Measurements from ENCODE around the gene DLGAP1.

The DLGAP1 gene

DNA sequence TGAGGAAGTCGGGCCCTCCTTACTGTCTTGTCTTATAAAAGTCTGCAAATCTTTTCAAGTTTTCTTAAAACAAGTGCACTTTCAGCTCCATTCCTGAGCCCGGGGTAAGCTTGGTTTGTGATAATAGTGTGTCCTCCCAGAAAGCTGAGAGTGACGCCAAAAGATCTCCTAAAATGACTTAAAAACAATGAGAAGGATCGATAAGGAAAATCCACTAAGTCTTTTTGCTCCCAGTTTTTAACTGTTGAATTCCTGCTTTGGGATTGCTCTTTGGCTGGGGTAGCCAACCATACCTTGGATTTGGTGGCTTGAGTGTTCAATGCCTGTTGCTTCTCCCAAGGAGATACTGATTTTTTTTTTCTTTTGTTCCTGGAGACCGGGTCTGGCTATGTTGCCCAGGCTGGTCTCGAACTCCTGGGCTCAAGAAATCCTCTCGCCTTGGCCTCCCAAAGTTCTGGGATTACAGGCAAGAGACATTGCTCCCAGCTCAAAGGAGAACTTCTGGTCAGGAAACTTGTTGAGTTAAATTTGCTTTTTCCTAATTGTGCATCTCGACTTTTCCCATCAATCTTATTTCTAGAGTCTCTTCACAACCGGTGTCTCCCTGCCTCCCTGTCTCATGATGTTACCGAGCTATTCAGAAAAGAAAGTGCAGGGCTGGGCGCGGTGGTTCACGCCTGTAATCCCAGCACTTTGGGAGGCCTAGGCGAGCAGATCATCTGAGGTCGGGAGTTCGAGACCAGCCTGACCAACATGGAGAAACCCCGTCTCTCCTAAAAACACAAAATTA is 1002.2 kb downstream of the DLGAP1 start:
- no peak for DNase-seq

DNA sequence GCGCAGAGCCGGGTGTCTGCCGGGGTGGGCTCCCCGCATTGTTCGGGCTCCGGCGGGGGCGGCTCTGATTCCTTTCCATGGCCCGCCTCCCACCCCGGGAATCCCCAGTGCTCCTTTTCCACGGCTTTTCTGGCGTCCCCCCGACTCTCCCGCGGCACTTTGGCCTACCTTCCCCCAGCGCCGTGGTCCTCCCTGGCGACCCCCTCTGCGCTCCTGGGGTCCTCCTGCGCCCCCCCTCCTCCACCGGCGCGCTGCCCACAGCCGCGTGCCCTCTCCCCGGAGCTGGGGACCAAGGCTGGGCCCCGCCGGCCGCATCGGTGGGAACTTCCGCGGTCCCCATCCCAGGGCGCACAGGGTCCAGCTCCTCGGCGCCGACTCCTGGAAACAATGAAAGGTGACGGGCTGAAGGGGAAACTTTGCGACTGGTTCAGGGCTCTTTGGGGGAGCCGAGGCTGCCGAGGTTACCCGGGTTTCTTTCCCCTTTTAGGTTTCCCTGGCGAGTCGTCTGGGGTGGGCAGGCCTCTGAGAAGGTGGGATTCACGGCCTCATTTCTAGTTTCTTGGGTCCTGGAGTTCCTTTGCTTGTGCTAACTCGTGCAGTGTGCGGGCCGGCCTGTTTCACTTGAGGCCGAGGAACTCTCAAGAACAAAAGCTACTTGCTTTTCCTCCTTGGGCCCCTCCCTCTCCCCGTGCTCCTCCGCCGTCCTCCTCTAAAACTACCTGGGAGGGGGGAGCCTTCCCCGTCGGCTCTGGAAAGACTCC is 1002.9 kb downstream of the DLGAP1 start:
- DNase-seq, result peak; percentile 71

DNA sequence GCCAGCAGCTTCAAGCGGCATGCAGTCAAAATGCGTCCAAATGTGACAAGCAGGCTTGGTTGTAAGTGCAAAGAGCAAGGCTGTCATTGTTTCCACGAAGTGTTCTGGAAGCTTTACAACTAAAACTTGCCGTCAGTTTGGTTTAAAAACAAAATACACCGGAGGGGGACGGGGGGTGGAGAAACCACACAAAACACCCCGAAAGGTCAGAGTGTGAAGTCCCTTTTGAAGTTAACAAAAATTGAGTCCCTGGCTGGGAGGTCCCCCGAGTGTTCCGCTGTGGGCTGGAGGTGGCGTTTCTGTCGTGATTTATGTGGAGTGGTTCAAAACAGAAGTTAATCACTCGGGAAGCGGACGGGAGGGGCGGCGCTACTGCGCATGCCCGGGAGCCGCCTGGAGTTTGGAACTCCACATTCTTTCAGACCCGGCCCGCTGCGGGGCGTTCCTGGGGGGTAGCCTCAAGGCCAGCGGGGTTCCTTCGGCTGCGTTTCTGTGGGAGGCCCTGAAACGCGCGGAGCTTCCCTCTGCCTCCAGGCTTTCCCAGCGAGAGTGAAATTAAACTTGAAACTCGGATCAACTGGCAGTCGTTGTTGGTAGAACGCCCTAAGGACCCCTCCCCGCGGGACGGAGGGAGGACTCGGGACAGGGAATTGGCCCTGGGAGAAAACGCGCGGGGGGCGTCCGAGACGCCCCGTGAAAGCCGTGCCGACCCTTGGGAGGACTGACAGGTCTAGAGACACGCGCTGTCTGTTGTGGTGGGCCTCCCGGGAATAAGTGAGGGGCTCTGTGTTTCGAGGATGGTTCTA is 1003.7 kb downstream of the DLGAP1 start:
- DNase-seq, result peak; percentile 81

DNA sequence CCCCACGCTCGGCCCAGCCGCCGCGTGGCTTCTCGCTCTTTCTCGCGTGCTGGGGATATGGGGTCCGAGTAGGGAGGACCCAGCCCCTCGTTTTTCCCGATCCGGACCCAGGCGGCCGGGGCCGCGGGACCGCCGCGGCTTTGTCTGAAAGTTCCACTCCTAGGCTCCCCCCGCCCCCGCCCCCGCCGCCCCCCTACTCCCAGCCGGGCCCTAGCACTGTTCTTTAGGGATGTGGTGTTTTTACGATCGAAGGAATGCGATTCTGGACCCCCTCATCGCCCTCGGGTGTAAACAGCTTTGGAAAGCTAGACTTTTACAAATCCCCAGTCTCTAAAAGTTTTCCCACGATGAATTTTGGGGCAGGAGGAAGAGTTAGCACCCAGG is 1004.3 kb downstream of the DLGAP1 start:
- no peak for DNase-seq

DNA sequence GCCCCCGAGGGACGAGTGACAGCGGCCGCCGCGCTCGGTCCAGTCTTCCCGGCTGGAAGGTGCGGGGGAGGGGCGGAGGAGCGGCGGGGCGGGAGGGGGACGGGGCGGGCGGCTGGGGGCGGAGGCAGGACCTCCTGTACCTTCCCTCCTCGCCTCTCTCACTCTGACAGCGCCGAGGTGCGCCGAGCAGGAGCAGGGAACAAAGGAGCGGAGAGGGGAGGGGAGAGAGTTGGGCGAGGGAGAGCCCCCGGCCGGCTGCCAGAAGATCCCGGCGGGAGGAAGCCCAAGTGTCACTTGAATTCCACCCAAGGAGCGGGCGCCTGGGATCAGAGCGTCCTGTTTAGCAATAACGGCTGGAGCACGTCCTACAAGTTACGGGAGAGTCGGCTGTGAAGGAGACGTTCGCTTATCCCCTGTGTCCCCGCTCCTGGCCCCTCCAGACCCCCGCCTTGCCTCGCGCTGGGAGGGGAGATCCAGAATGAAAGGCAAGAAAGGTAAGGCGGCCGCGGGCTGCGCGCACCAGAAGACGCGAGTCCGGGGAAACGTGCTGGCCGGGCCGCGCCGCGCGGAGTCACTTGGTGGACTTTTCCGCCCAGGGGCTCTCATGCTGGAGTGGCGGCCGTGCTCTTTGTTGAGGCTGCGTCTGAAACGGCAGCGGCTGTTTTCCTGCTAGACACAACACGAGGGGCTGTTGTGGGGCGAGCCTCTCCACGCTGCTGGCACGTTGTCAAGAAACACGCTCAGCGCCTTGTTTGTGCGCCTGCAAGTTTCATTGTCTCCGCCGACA is 1004.9 kb downstream of the DLGAP1 start, which contains the start of gene TGIF1:
Gene TGIF1, plus strand, starts transcription at position 161 of the 787 bp plus-strand sequence. Its CDS starts 318 bp downstream, at position 479.
- DNase-seq, result peak; percentile 90

DNA sequence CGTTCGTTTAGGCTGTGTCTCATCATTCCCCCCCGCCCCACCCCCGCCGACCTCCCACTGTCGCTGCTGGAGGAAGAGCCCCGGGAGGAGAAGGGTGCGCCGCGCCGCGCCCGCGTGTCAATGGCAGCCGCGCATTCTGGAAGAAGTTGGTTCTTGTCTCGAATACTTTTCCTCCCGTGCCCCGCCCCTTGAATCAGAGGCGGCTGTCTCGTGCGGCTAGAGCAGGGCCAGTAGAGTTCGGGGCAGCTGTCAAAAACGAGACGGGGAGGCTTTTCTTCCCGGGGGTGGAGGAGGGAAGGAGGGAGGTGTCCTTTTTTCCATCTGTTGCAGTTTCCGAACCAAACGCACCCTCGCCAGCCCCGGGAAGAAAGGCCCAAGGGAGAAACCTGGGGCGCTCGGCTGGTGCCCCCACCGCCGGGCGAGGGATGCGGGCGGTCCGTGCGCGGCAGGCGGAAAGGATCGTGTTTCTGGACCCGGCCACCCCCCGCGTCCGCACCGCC is 1005.5 kb downstream of the DLGAP1 start:
- peak; percentile 76 for DNase-seq

DNA sequence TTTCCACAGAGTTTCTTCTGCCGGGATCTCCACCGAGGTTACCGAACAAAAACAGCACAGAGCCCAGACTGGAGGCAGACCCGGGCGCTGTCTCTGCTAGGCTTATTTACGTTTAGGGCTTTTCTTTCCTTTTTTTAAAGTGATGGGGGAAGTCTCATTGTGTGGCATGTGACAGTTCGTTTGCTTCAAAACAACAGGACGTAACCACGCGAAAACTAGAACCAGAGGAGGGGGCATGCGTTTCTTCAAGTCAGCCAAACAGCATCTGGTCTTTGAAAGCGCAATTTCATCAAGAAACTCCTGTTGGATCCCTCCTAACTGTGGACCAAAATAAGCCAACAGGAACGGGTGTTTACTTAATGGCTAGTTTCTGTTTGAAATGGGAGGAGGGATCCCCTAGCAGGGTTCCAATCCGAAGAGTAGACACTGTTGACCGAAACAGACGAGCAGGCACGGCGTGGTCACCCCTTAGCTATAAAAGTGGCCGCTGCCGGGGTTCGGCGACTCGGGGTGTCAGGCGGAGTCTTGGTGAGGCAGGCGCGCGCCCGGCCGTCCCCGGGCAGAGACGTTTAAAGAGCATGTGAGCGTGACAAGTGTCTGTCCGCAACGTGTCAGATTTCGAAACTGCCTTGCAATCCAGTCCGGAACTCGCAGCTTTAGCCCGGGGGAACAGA is 1006.1 kb downstream of the DLGAP1 start:
- DNase-seq, result peak; percentile 88

DNA sequence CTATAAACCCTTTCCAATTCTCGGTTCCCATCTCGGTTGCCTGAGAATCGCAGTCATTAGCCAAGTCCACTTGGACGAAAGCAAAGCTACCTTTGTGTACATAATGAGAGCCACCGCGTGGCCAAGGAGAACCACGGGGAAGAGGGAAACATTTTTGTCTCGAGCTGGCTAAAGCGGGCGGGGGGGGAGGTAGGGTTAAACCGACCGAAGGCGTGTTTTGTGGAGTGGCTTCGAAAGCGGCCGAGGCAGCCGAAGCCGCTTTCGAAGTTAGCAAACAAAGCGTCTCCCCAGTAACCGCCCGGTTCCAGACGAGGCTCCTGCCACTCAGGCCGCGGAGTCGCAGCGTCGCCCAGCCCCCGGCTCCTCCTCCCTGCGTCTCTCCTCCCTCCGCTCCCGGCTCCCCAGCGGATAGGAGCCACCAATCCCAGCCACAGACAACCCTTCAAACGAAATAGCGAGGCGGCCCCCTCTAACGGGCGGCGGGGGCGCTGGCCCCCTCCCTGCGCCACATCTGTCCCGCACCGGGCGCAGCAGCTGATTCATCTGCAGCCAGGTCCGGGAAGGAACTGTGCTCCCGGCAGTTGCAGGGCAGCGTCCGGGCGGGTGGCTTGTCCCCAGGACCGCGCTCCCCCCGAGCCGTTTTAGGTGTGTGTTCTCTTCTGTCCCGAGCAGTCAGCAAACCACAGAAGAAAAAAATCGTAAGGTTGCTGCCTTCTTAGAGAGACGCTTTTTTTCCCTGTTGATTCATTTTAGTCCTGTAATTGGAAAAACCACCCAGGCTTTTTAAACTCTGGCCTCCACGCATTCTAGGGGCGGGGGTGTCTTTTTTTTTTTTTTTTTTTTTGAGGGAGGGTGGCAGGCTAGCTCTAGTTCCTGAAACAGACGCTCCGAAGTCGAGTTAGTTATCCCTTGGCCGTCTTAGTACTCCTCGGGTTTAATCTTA is 1006.9 kb downstream of the DLGAP1 start:
- DNase-seq, result peak; percentile 99

DNA sequence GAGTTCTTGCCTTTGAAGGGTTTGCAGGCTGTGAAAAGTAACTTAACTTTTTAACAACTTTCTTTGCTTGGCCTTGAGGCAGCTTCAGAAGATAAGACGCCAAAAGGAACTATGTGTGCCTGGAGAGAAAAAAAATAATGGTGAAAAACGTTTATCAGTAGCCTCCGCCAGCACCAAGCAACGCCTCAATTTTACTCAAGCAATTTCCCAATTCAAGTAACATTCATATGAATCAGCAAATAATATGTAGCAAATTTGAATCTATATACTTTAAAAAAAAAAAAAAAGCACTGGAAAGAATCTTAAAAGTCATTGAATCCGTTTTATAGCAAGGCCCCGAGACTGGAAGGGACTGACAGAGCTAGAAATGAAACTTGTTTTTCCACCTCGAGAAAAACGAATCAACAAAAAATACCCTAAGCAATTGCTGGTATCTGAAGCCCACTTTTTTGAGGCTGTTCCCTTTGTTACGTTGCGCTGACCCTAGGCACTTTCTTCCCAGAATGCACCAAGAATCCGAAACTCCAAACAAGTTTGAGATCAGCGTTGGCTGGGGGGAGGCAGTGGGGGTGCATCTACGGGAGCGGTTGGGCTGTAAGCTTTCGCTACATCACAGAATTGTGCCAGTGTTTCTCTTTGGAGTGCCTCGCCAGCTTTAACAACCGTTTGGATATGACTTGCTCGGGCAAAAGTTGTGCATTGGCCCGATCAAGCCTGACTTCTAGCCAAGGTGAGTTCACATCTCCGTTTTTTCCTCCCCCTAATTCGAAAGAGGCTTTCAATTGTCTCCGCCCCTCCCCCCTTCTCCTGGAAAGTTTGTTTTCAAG is 1007.8 kb downstream of the DLGAP1 start:
- no peak for DNase-seq

Measured in DMS79 (cell line).